C1 segment of cervical spinal cord (tissue), 14 donors: ENCODE measurements around the gene UQCRHL.
A peak's percentile ranks its signal among the peaks of the same experiment; 100 is the strongest.
"Not testable (repeated sequence)": the region's sequence is repeated elsewhere in the genome, so short reads cannot be mapped to it uniquely, and the experiment has no call there.

Source experiments
- DNase-seq, 14 donors: peaks; one replicate each; lab custom pipeline; 2025; lab: John Stamatoyannopoulos, UW

UQCRHL gene

DNA sequence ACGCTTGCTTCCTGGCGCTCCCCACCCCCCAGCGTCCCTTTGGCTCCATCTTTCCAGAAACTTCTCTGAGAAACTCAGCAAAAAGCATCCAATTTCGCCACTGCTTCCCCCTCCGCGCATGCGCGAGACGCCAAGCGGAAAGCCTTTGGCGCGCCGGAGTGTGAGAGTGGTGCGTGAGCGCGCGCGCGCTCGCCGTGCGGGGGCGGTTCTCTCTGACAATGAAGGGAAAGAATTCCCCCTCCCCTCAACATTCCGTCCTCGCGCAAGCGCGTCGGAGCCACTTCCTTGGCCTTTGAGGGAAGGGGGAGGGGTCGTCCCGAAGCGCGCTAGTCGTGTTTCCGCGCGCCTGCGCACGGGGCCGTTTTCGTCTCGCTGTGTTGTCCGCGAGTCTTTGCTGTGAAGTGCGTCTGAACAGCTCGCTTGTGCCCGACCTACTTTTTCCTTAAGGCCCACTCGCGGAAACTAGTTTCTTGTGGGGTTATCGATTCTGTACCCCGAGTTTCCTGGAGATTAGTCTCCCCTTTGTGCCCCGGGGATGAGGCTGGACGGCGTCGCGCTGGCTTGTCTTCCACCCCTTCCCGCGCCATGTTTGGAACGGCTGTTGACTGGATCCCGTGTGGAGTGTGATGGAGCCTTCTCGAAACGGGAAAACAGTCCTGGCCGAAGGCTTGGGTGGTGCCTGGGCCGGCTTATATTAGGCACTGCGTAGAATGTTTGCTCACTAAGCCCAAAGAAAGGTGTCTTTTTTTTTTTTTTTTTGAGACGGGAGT, 28.5 kb upstream of the UQCRHL start:
- DNase-seq, result peak; percentile 91 to 99 (median 98)

DNA sequence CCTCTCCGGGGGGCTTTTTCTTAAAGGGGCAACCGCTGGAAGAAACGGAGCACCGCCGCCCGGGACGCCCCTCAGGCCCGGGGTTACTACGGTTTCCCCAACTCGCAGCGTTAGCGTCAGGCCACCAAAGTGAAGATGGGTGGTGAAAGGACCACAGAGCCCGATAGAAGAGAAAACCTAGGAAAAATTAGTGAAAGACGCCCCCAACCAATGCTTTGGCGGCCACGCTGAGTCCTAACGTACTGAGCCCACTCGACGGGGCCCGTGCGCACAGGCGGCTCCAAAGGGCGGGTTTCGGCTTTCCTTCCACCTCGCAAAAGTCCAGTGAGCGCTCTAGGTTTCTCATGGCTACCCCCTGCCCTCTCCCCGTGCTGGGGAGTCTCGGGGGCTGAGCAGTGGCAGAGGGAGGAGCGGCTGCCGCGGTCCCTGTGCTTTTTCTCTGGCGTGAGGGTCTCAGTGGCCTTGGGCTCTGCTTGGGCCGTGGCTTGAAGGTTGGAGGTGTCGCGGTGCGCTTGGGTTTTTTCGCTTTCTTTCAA, 27.8 kb upstream of the UQCRHL start:
- peak in 1 of 14 donors; percentile 65 for DNase-seq

DNA sequence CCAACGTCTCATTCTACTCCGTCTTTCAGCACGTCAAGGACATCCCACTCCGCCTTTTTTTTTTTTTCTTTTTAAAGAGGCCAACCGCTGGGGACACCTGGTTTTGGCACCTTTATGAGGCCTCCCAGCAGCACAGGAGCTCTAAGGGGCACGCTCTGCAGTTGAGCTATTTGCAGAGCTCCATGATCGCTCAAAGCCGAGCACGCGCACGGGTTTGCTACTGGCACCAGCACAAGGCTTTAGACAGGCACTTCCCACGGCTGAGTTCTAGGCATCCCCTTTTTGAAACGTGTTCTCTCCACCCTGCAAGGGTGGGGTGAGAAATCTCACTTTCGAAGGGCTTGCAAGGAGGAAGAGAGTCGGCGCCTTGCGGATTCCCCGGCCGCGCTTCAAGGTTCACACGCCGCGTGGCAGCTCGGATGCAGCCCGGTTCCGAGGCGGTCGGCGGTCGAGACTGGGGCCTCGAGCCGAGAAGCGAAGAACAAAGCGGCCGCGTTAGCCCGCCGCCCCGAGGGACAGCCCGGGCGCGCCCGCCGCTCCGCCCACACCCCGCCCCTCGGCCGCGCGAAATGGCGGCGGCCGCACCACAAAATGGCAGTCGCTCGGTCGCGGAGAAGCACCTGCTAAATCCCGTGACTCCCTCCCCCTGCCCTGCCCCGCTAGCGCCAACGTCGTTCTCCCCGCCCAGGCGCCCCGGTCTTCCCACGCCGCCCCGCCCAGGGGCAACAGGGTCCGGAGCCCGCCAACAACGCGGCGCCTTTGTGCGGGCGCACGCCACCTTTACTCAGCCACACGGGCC, 27.2 kb upstream of the UQCRHL start:
- DNase-seq, result peak in 13 of 14 donors; percentile 43 to 94 (median 89)

DNA sequence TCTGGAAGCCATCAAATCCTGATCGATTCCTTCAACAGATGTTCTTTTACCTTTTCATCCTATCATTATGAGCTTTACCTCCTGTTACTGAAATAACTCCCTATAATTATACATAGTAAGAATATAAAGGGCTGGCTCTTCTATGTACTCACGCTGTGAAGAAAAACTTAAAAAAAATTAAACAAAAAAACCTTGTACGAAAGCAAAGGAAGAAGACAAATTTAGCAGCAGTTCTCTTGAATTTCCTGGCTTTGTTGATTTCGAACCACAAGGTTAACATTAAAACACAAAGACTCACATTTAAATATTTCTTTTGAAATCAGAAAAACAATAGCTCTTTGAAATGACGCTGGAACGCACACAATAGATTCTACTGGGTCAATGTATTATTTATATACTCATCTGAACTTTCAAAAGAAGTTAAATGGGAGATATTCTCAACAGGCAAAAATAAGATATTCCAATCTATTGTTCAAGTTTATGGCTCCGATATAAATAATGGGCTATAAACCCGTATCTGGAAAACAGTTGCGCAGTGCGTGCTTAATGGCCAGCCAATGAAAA, 26.5 kb upstream of the UQCRHL start:
- DNase-seq, result no peak

DNA sequence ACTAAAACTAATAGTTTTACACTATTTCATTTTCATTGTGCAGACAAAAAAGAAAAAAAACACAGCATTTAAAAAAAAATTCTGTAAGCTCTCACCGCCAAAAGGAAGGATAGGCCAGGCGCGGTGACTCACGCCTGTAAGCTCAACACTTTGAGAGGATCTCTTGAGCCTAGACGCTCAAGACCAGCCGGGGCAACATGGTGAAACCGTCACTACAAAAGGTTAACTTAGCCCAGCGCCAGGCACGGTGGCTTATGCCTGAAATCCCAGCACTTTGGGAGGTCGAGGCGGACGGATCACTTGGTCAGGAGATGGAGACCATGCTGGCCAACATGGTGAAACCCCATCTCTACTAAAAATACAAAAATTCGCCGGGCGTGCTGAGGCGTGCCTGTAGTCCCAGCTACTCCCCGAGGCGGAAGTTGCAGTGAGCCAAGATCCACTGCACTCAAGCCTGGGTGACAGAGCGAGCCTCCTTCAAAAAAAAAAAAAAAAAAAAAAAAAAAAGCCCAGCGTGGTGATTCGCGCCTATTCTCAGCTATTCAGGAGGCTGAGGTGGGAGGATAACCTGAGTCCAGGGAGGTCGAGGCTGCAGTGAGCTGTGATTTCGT, 25.7 kb upstream of the UQCRHL start:
- DNase-seq, result peak in 6 of 14 donors; percentile 12 to 40 (median 24)

DNA sequence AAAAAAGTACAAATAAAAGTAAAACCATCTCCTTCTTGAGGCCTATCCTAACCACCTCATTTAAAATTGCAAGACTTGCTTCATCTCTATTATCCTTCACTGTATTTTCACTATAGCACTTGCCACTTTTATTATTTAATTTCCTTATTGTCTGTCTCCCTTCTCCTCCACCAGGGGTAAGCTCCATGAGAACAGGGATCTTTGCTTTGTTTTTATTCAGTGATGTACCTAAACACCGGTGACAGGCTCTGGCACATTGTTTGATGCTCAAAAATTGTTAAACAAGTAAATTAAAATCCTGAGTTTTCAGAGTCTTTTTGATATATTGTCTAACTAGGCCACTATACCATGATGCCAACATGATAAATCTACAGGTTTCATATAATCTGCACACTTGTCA, 22.8 kb upstream of the UQCRHL start:
- DNase-seq, result no peak

DNA sequence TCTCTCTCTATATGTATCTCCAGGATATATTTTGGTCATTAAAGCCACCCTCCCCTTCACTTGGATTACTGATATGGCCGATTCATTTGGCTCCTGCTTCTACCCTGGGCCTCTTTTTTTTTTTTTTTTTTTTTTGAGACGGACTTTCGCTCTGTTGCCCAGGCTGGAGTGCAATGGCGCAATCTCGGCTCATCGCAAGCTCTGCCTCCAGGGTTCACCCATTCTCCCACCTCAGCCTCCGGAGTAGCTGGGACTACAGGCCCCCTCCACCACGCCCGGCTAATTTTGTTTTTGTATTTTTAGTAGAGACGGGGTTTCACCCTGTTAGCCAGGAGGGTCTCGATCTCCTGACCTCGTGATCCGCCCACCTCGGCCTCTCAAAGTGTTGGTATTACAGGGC, 21.5 kb upstream of the UQCRHL start:
- not testable (repeated sequence) for DNase-seq

DNA sequence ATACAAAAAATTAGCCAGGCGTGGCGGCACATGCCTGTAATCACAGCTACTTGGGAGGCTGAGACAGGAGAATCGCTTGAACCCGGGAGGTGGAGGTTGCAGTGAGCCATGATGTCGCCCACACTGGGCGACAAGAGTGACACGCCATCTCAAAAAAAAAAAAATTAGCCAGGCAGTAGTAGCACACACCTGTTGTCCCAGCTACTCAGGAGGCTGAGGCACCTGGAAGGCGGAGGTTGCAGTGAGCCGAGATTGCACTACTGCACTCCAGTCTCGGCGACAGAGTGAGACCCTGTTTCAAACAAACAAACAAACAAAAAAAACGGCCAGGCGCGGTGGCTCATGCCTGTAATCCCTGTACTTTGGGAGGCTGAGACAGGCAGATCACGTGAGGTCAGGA, 20.1 kb upstream of the UQCRHL start:
- not testable (repeated sequence) for DNase-seq

DNA sequence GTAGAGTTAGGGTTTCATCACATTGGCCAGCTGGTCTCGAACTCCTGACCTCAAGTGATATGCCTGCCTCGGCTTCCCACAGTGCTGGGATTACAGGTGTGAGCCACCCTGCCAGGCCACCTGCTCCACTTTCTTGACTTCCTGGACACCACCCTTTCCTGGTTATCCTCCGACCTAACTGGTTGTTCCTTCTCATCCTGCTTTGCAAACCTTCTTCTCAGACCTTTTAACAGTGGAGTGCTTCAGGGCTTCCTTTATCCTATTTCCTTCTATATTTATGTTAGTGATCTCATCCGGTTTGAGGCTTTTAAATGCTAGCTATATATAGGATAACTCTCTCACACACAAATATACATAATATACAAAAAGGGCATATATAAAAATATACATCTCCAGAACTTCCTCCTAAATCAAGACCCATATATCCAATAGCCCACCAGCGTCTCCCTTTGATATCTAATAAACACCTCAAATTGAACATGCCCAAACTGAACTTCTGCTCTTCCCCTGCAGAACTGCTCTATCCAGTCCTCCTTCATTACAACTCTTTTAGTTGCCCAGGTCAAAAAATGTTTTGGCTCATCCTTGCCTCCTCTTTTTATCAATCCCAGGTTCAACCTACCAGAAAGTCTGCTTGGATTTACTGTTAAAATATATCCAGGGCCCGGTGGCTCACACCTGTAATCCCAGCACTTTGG, 19.5 kb upstream of the UQCRHL start:
- no peak for DNase-seq

DNA sequence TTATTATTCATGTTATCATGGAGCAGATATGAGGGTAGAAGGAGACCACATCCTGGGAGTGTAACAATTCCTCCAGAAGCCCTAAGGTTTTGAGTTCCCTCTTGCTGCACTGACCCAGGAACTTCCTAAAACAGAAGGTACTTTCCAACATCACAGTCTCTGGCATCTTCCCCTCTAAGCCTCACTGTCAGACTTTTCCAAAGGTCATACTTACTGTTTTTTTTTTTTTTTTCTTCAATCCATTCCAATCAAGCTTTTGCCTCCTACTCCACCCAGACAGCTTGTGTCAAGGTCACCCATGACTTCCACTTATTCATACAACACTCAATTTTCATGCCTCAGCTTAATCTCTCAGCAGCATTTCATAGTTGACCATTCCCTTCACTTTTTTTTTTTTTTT, 18.4 kb upstream of the UQCRHL start:
- DNase-seq, result no peak

DNA sequence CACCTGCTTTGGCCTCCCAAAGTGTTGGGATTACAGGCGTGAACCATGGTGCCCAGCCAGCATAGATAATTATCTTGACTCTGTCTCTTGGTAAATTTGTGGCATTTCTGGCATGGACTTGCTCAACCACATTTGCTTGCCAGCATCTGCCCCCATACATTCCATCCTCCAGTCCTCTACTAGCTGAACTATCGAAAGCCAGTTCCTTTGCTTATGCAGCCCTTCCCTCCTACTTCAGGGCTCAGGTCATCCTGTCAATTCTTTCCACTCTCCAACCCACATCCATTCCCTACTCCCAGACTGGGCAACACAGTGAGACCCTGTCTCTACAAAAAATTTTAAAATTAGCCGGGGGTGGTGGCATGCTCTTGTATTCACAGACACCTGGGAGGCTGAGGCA, 13.0 kb upstream of the UQCRHL start:
- no peak for DNase-seq

DNA sequence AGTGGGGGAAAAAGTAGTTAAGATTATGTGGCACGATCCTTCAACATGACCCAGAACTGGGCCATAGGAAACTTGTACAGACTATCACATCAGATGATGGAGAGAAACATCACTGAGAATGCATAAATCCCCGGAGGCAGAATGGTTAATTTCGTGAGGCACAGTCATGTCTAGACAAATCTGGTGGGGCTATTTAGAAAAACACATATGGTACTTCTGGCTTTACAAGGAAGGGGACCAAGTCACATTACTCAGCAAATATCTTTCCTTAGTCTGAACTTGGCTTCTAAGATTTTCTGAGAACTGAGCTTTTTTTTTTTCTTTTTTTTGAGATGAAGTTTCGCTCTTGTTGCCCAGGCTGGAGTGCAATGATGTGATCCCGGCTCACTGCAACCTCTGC, 9.2 kb upstream of the UQCRHL start:
- DNase-seq, result no peak

DNA sequence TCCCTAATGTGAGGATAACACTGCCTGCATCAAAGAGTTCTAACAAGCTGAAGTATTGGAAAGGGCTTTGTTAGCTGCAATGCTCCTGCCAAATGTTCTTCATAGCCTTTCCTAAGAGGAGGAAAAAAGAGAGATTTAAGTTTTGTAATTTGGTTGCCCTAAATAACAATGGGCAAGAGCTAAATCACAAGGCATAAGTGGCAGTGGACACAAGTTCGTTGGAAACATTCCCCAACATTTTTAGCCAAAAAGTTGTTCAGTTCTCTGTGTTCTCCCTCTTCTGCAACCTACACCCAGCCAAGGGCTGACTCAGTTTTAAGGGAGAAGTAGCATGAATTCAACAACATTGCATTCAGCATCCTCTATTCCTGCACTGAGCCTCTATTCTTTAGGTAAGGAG, 2.6 kb upstream of the UQCRHL start:
- DNase-seq, result peak in 2 of 14 donors; percentile 17 to 21

DNA sequence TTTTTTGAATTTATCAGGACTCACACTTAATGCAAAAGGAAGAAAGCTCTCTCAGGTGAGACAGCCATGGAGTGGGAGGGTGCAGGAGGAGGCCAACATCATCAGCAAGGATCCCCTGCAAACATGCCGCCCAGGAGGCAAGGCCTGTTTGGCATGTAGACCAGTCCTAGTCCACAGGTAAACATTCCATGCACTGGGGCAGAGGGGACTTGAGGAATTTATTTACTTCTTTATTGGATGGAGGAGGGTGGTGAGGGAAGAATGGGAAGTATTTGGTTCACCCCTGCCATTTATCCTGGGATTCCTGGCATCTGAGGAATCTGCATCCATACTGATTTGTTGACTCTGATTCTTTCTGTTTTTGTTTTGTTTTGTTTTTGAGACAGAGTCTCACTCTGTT, 1.5 kb upstream of the UQCRHL start:
- DNase-seq, result no peak

DNA sequence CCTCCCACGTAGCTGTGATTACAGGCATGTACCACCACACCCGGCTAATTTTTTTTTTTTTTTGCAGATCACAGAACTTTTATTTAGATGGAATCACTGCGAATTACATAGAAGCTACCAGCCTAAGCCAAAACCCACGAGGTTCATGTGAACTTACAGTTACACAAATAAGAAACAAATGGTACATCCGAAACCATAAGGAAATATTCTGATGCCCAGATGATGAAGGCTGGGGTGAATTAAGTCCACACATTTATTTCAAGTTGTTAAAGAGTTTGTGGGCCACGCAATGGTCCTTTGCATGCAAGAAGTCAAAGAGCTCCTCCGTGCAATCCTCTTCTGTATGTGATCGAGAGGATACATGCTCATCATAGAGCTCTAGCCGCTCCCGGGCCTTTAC, 328 bp downstream of the UQCRHL start:
- DNase-seq, result no peak

DNA sequence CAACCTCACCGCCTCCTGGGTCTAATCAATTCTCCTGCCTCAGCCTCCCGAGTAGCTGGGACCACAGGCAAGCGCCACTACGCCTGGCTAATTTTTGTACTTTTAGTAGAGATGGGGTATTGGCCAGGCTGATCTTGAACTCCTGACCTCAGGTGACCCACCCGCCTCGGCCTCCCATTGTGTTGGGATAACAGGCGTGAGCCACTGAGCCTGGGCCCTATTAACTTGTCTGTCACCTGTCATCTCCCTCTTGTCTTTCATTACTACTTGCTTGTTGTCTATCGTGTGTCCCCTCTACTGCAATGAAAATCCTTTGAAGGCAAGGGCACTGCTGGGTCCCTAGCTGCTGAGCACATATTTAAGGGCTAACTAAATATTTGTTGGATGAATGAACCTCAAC, 3.4 kb downstream of the UQCRHL start:
- no peak for DNase-seq

DNA sequence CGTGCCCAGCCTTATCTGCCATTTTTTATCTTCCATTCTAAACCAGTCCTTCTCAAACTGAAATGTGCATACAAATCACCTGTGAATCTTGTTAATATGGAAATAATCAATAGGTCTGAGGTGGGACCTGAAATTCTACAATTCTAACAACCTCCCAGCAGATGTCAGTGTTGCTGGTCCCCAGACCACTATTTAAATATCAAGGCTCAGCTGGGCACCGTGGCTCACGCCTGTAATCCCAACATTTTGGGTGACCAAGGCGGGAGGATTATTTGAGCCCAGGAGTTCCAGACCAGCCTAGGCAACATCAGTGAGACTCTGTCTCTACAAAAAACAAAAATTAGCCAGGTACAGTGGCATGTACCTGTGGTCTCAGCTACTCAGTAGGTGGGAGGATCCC, 4.1 kb downstream of the UQCRHL start:
- no peak for DNase-seq

DNA sequence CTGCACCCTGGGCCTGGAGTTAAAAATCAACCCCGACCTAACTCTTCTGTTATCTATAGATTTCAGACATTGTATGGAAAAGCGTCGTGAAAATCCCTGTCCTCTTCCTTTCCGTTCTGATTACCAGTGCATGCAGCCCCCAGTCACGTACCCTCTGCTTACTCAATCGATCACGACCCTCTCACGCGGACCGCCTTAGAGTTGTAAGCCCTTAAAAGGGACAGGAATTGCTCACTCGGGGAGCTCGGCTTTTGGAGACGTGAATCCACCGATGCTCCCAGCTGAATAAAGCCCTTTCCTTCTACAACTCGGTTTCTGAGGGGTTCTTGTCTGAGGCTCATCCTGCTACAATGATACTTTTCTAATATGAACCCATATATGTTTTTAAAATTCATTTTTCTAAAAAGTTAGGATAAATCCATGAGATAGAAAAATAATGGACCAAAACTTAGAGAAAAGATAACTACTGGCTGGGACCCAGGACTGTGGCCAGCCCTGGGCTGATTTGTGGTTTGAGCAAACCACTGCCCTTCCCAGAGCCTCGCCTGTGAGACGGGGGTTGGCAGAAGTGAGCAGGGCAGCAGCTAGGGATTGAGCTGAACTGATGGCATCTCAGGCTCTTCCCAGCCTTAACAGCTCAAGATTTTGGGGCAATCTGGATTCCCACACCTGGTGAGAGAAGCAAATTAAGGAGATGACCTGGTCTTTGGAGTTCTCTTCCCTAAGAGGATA, 5.0 kb downstream of the UQCRHL start:
- DNase-seq, result no peak

DNA sequence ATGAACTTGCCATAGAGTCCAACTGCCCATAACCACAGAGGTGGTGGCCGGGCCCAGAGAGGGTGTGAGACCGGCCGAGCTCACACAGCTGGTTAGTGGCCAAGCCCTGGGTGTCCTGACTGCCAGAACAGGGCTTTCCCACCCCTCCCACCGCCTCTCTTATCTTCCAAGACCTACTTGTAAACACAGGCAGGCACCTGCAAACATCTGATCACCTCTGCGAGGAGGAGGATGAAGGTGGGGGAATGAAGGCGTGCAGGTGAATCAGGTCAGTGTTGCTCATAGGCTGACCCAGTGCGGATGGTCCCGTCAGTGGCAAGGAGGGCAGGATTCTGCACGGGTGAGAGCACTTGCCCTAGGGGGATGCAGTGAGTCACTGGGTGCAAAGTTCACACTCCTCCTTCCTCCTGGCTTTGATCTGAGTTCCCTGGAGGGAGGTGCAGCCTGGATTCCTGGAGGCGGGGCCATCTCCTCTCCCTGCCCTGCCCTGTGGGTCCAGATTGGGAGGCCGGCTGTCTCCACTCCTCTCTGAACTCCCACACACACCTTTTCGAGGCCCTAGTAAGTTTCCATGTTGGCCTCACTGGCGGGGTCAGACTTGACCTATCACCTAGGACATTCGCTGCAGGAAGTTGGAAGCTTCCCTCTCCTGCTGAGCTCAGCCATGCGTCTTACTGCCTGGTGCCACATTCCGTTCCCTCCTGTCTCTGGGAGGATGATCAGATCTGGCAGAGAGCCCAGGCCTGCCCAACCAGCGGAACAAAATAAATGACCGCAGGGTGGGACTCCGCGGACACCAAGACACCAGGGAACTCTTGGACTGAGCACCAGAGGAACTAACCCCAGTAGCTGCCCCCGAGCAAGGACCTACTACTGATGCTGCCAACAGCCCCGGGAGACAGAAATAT, 7.3 kb downstream of the UQCRHL start:
- DNase-seq, result peak in 5 of 14 donors; percentile 7 to 24 (median 13)
